NCI-H446 (cell line): ENCODE data around the gene VARS2.
"Not testable (repeated sequence)": the region's sequence is repeated elsewhere in the genome, so short reads cannot be mapped to it uniquely, and the experiment has no call there.

Experiments
- DNase-seq, 2 experiments: peaks; one replicate each; lab custom pipeline; 2025; lab: John Stamatoyannopoulos, UW

VARS2 gene

DNA sequence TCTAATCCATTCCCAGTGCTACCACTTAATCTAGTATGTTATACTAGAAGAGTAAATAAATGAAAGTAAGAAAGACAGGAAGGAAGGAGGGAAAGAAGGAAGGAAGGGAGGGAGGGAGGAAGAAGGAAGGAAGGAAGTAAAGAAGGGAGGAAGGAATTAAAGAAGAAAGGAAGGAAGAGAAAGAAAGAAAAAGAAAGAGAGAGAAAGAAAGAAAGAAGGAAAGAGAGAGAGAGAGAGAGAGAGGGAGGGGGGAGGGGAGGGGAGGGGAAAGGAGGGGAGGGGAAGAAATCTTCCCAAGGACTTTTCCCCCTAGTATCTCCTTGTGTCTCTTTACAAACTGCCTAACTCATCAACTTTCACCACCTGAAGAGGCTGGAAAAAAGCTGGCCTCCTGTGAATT, 48.7 kb downstream of the VARS2 start:
- DNase-seq: no peak

DNA sequence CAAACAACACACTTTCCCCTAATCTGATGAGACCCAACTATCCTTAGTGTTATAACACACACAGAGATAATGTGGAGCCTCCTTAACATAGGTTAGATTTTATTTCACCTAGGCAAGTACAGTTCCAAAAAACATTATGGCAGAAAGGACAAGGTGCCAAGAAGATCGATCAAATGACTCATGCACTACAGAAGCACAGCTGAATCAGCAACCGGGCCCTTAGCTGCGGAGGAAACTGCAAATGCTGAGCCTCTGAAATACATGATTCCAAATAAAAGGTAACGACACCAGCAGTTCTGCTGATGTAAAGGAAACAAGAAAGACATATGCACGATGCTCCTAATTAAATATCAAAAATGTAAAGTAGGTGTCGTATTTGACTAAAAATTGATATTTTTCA, 49.6 kb downstream of the VARS2 start:
- no peak for DNase-seq

DNA sequence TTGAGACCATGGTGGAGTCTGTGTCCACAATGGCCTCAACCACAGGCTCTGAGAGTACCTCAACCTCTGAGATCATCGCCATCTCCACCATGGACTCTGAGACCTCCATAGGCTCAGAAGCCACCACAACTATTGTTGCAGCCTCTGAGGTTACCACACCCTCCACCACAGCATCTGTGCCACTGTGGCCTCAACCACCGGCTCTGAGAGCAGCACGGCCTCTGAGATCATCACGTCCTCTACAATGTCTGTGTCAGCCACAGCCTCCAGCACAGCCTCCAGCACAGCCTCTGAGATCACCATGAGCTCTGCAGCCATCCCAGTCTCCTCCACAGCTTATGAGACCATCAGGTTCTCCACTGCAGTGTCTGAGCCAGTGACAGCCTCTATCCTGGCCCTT, 50.0 kb downstream of the VARS2 start:
- DNase-seq: no peak

DNA sequence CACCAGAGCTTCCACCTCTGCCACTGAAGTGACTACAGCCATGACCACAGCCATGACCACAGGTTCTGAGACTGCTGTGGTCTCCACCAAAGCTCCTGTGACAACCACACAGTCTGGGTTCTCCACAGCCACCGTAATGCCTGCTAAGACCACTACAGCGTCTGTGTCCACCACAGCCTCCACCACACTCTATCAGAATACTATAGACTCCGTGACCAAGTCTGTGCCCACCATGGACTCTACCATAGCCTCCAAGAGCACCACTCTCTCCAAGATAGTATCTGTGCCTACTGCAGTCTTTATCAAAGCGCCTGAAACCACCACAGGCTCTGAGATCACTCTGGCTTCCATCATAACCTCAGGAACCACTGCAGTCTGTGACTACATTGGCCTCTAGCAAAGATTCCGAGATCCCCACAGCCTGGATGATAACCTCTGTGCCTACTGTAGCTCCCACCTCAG, 51.1 kb downstream of the VARS2 start:
- no peak for DNase-seq

DNA sequence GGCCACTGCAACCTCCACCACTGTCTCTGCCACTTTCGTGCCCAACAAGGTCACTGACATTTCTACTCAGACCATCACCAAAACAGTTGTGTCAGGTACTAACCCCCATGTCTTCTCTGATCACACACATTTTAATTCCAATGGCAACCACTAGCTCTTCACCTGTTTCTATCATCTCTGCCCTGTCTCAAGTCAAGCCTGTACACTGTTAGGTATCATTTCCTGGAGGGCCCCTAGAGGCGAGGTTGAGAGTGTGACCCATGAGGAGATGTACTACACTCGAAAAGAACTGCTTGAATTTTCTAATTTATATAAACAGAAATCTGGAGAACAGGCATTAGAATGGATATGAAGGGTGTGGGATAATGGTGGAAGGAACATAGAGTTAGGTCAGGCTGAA, 52.1 kb downstream of the VARS2 start:
- DNase-seq: no peak

DNA sequence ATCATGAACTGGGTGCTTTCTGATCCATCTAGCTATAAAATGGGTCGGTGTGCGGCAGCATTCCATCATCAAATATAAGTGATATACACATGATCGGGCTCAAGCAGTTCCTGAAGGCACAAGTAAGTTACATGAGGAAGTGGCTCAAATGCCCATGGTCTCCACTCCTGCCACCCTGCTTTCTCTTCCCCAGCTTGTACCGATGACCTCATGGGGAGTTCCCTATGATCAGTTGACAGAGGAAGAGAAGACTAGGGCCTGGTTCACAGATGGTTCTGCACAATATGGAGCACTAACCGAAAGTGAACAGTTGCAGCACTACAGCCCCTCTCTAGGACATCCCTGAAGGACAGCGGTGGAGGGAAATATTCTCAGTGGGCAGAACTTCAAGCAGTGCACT, 55.1 kb downstream of the VARS2 start:
- not testable (repeated sequence) for DNase-seq

DNA sequence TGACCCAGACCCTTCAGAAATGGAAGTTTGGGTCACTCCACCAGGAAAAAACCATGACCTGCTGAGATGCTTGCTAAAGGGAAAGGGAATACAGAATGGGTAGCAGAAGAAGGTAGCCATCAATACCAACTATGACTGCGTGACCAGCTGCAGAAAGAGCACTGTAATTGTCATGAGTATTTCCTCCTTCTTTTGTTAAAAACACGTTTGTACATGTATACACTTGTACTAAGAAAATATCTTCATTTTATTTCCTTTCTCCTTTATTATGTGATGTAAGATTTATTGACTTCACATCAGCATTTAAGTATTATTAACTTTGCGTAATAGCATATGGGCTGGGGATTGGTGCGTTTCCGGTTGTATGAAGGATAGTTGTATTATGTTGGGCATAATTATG, 56.9 kb downstream of the VARS2 start:
- DNase-seq: no peak

DNA sequence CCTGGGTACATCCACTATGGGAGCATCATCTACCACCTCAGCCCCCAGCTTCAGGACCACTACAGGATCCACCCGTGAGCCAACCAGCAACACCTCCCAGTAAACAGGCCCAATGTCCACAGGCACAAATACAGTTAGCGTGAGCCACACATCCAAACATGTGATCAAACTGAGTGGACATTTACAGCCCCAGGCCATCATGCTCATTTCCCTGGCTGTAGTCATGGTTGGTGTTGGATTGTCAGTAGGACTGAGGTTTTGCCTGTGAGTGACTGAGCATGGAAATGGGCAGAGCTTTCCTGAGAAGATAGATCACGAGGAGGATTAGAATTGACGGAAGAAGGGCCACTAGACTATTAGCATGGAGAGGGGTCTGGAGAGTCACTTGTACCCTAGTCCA, 58.8 kb downstream of the VARS2 start:
- DNase-seq: no peak

DNA sequence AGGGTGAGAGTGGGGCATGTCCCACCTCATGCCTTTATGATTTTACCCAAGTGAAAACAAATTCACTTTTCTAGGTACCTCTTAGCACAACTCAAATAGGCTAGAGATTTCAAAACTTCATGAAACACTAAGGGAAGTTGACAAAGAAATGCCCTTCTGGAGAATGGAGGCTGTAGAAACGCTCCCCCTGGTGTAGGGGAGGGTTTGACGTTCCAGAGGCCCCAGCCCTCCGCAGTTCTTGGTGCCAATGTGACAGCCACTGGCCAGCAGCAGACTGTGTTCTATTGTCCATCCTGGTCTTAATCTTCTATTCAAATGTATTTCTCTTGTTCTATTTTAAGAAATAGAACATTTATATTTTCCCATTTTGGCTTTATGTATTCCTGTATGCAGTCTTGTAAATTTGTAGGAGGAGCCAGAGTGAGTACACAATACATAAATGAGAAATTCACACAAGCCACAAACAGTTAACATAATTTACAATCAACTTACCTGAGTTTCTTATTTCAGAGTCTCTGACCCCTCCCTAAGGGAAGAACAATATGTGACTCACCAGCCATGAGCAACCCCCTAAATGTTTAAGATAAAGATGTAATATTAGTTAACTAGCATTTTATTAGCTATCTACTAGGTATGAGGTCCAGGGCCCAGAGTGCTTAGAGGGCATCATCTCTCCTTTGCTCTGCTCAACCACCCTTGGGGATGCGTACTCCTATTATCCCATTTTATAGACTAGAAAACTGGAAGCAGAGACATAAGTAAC, 60.6 kb downstream of the VARS2 start:
- DNase-seq: no peak
